Stomach (tissue), 4 donors: ENCODE data around the gene POU5F1.

Source experiments
- POLR2A ChIP-seq, 4 donors: fragments of 450-650 bp; IDR thresholded peaks; one replicate each; pipeline ENCODE4 v1.6.1; 2016; ENCODE audit warnings: antibody characterized with exemption in 4 of 4, control low read depth in 2 of 4, mild to moderate bottlenecking in 1 of 4, moderate library complexity in 1 of 4
- POLR2AphosphoS5 ChIP-seq, 3 donors: sonication (generic); formaldehyde crosslinking; IDR thresholded peaks; one replicate each; pipeline ENCODE4 v1.6.1; 2016; ENCODE audit warnings: antibody characterized with exemption in 3 of 3
- TF ChIP-seq, protein P1 (sequence below), 7 experiments: fragments of 450-650 bp in 4 of 7; fragments of 200-600 bp in 3 of 7; sonication (generic) in 3 of 7; IDR thresholded peaks; one replicate each; pipeline ENCODE4 v1.5.1; 2016 to 2019; ENCODE audit warnings: antibody characterized with exemption in 7 of 7, control low read depth in 2 of 7, mild to moderate bottlenecking in 1 of 7

DNA sequence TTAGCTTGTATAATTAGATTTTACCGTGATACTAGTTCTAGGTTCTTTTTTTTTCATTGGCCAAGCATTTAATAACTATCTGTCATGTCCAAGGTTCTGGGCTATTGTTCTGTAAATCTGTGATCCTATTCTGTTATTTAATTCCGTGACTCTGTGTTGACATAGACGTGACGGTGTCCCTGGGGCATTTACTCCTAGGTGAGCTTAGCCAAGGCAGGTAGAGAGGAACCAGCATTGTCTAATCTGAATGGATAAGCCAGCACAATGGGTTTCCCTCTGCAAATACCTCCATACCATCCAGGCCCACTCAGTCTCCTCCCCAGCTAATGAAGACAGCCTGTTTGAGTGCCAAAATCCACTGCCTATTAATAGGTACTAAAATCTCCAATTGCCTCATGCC, 41.4 kb downstream of the POU5F1 start:
- TF ChIP-seq, protein P1, sequence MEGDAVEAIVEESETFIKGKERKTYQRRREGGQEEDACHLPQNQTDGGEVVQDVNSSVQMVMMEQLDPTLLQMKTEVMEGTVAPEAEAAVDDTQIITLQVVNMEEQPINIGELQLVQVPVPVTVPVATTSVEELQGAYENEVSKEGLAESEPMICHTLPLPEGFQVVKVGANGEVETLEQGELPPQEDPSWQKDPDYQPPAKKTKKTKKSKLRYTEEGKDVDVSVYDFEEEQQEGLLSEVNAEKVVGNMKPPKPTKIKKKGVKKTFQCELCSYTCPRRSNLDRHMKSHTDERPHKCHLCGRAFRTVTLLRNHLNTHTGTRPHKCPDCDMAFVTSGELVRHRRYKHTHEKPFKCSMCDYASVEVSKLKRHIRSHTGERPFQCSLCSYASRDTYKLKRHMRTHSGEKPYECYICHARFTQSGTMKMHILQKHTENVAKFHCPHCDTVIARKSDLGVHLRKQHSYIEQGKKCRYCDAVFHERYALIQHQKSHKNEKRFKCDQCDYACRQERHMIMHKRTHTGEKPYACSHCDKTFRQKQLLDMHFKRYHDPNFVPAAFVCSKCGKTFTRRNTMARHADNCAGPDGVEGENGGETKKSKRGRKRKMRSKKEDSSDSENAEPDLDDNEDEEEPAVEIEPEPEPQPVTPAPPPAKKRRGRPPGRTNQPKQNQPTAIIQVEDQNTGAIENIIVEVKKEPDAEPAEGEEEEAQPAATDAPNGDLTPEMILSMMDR (IDR thresholded peaks at IDR 0.05): no peak
- TF ChIP-seq POLR2AphosphoS5 (IDR thresholded peaks at IDR 0.05): no peak
- TF ChIP-seq POLR2A (IDR thresholded peaks at IDR 0.05): no peak
